K562 (cell line): Measurements from ENCODE around the gene UNC45B. TPM values are rescaled to one million over a fixed set of nuclear protein-coding genes. Genes with fewer than 3 reads are reported as not detected.

Source experiments
- ATAC-seq: fragments of 200-7000 bp; cut with Tn5 transposase; 3 replicates; pipeline ENCODE4 v1.9.1; 2020; ENCODE audit warnings: moderate library complexity
- BruUV-seq: library from RNA; stranded (reverse); fragments of 400-500 nt; replicated peaks from 2 replicates; lab custom pipeline; 2021; lab: Mats Ljungman, UMichigan
- CTCF ChIA-PET: fragments of 300-600 bp; formaldehyde crosslinking; extraction: SDS; loops from one replicate; lab custom pipeline; 2021; ENCODE audit warnings: low intra/inter-chr PET ratio; lab: Yijun Ruan, JAX
- POLR2A ChIA-PET: fragments of 300-600, 350-650 bp; sonication (Branson Sonifier 250); formaldehyde crosslinking; extraction: SDS; loops from one replicate; lab custom pipeline; 2021; ENCODE audit warnings: antibody characterized with exemption, inconsistent platforms; lab: Yijun Ruan, JAX
- DNase-seq, 4 experiments: peaks; one replicate each; pipeline versions ENCODE4 v3.0.0 to v3.0.0-alpha.2; 2011 to 2018; ENCODE audit warnings: low spot score in 3 of 4, mixed read lengths in 3 of 4; ENCODE audit errors: extremely low read depth in 1 of 4
- FAIRE-seq: peaks from 2 replicates; lab custom pipeline; 2011; peaks lifted over from hg19 to GRCh38; lab: Jason Lieb, UNC
- H2AFZ ChIP-seq: 2 replicates; pipeline ENCODE4 v1.6.0; 2011; ENCODE audit warnings: low read depth, low read length, control low read depth, inconsistent platforms
- H3K27ac ChIP-seq: fragments of 200-600 bp; 3 replicates; pipeline ENCODE4 v1.8.0; 2011; ENCODE audit warnings: low read depth, mild to moderate bottlenecking, control low read depth, inconsistent platforms, low read length, moderate library complexity, mixed read lengths; ENCODE audit errors: extremely low read depth
- H3K27me3 ChIP-seq, 2 experiments: fragments of 300-600 bp in 1 of 2; 2 replicates in 1 of 2; 3 replicates in 1 of 2; pipeline versions ENCODE4 v1.6.0 to v1.8.0; 2011; ENCODE audit warnings: inconsistent platforms in 2 of 2, low read length in 2 of 2, mild to moderate bottlenecking in 1 of 2, mixed read lengths in 1 of 2, moderate library complexity in 1 of 2; ENCODE audit not compliant: control insufficient read depth in 2 of 2, insufficient read depth in 2 of 2
- H3K36me3 ChIP-seq: fragments of 300-600 bp; 3 replicates; pipeline ENCODE4 v1.8.0; 2011; ENCODE audit warnings: mild to moderate bottlenecking, low read length, inconsistent platforms; ENCODE audit not compliant: control insufficient read depth, insufficient read depth
- H3K4me1 ChIP-seq, 2 experiments: fragments of 200-600 bp in 1 of 2; replicated peaks in 1 of 2; 2 replicates in 1 of 2; 3 replicates in 1 of 2; pipeline versions ENCODE4 v1.5.1 to v1.8.0; 2011; ENCODE audit warnings: inconsistent platforms in 2 of 2, low read length in 2 of 2, mild to moderate bottlenecking in 1 of 2, mixed read lengths in 1 of 2, moderate library complexity in 1 of 2; ENCODE audit not compliant: control insufficient read depth in 2 of 2, insufficient read depth in 2 of 2
- H3K4me2 ChIP-seq: 2 replicates; pipeline ENCODE4 v1.6.1; 2011; ENCODE audit warnings: low read length, control low read depth, inconsistent platforms, mixed read lengths; ENCODE audit not compliant: insufficient read depth
- H3K4me3 ChIP-seq: fragments of 200-600 bp; sonication (generic), shearing (Covaris generic); 2 replicates; pipeline ENCODE4 v1.5.1; 2016; ENCODE audit warnings: control low read depth, inconsistent platforms
- H3K79me2 ChIP-seq: fragments of 200-600 bp; 3 replicates; pipeline ENCODE4 v1.8.0; 2011; ENCODE audit warnings: low read length, inconsistent platforms; ENCODE audit not compliant: control insufficient read depth, insufficient read depth
- H3K9ac ChIP-seq, 2 experiments: 2 replicates each; pipeline versions ENCODE4 v1.6.0 to v1.6.1; 2011; ENCODE audit warnings: low read depth in 2 of 2, low read length in 2 of 2, control low read depth in 1 of 2, inconsistent platforms in 1 of 2, mild to moderate bottlenecking in 1 of 2, mixed read lengths in 1 of 2; ENCODE audit not compliant: insufficient read depth in 1 of 2
- H3K9me1 ChIP-seq: one replicate; pipeline ENCODE4 v1.6.0; 2011; ENCODE audit warnings: inconsistent platforms, mild to moderate bottlenecking, low read length, moderate library complexity; ENCODE audit not compliant: control insufficient read depth, insufficient read depth
- H3K9me3 ChIP-seq: replicated peaks from 2 replicates; pipeline ENCODE4 v1.5.1; 2011; ENCODE audit warnings: low read depth, low read length, inconsistent platforms; ENCODE audit not compliant: control insufficient read depth, insufficient read depth
- H4K20me1 ChIP-seq: replicated peaks from 2 replicates; pipeline ENCODE4 v1.6.1; 2011; ENCODE audit warnings: low read length, inconsistent platforms, mixed read lengths; ENCODE audit not compliant: control insufficient read depth, insufficient read depth
- ATF1 ChIP-seq, 2 experiments: fragments of 450-650 bp in 1 of 2; IDR thresholded peaks; 2 replicates each; pipeline ENCODE4 v1.6.1; 2016; ENCODE audit warnings: missing compliant biosample characterization in 1 of 2, missing genetic modification characterization in 1 of 2
- BCL6 ChIP-seq: fragments of 250-450 bp; sonication (Bioruptor Pico); IDR thresholded peaks from 2 replicates; pipeline ENCODE4 v1.4.0; 2020
- CAMTA2 ChIP-seq: fragments of 250-450 bp; sonication (Bioruptor Pico); conservative IDR thresholded peaks from 2 replicates; pipeline ENCODE4 v1.5.1; 2022
- DMBX1 ChIP-seq: fragments of 250-450 bp; sonication (Bioruptor Pico); IDR thresholded peaks from 2 replicates; pipeline ENCODE4 v1.8.0; 2022; ENCODE audit warnings: inconsistent platforms, mild to moderate bottlenecking, moderate library complexity, borderline replicate concordance
- ELF2 ChIP-seq: fragments of 250-450 bp; sonication (Bioruptor Pico); IDR thresholded peaks from 2 replicates; pipeline ENCODE4 v1.5.0; 2021; ENCODE audit warnings: mild to moderate bottlenecking
- HNRNPLL ChIP-seq: fragments of 200-400 bp; formaldehyde crosslinking; IDR thresholded peaks from 2 replicates; pipeline ENCODE4 v1.6.1; 2017; ENCODE audit warnings: low read length, low read depth, mild to moderate bottlenecking; ENCODE audit not compliant: poor library complexity, severe bottlenecking
- MAZ ChIP-seq, 2 experiments: fragments of 450-650 bp in 1 of 2; sonication (generic) in 1 of 2; formaldehyde crosslinking; IDR thresholded peaks in 1 of 2; conservative IDR thresholded peaks in 1 of 2; 2 replicates each; pipeline versions ENCODE4 v1.4.0 to v1.5.0; 2020; ENCODE audit warnings: mild to moderate bottlenecking in 1 of 2, missing genetic modification reagents in 1 of 2
- MEF2D ChIP-seq: conservative IDR thresholded peaks from 2 replicates; pipeline ENCODE4 v1.6.1; 2016; ENCODE audit warnings: low read depth, missing genetic modification characterization, missing compliant biosample characterization
- MNT ChIP-seq, 2 experiments: fragments of 450-650 bp; conservative IDR thresholded peaks; 2 replicates each; pipeline ENCODE4 v1.6.1; 2017; ENCODE audit warnings: mild to moderate bottlenecking in 2 of 2, moderate library complexity in 2 of 2
- MTA1 ChIP-seq: fragments of 450-650 bp; IDR thresholded peaks from 2 replicates; pipeline ENCODE4 v1.6.1; 2017; ENCODE audit warnings: borderline replicate concordance
- MTA3 ChIP-seq: fragments of 450-650 bp; formaldehyde crosslinking; IDR thresholded peaks from 2 replicates; pipeline ENCODE4 v1.6.1; 2017; ENCODE audit warnings: mild to moderate bottlenecking, borderline replicate concordance
- MXI1 ChIP-seq: IDR thresholded peaks from 2 replicates; pipeline ENCODE4 v1.6.1; 2011; ENCODE audit warnings: low read depth, mild to moderate bottlenecking, improper control_type of control experiment, low read length
- NBN ChIP-seq: fragments of 450-650 bp; IDR thresholded peaks from 2 replicates; pipeline ENCODE4 v1.6.1; 2016; ENCODE audit warnings: low read depth, mild to moderate bottlenecking
- NR2C1 ChIP-seq, 2 experiments: fragments of 450-650 bp; IDR thresholded peaks; 2 replicates each; pipeline ENCODE4 v1.6.1; 2017; ENCODE audit warnings: mild to moderate bottlenecking in 2 of 2, antibody characterized with exemption in 1 of 2, inconsistent platforms in 1 of 2, missing compliant biosample characterization in 1 of 2, missing genetic modification characterization in 1 of 2
- NRF1 ChIP-seq, 2 experiments: fragments of 450-650 bp; IDR thresholded peaks in 1 of 2; conservative IDR thresholded peaks in 1 of 2; 2 replicates each; pipeline ENCODE4 v1.6.1; 2014; ENCODE audit warnings: mild to moderate bottlenecking in 2 of 2
- POLR2A ChIP-seq: fragments of 450-650 bp; conservative IDR thresholded peaks from 2 replicates; pipeline ENCODE4 v1.6.1; 2016
- POU5F1 ChIP-seq: fragments of 150-350 bp; IDR thresholded peaks from 2 replicates; pipeline ENCODE4 v1.6.1; 2014; ENCODE audit warnings: borderline replicate concordance, low read length, low read depth, mild to moderate bottlenecking; ENCODE audit not compliant: partially characterized antibody
- SLC30A9 ChIP-seq: fragments of 250-450 bp; sonication (Bioruptor Pico); IDR thresholded peaks from 2 replicates; pipeline ENCODE4 v1.8.0; 2022; ENCODE audit warnings: mild to moderate bottlenecking, moderate library complexity
- WGBS: fragments of 100-300 bp; shearing (Covaris generic); methylation state at CpG from one replicate; pipeline ENCODE4 v1.1.6; 2016; ENCODE audit warnings: low coverage, mixed read lengths; ENCODE audit not compliant: insufficient coverage; ENCODE audit errors: missing lambda C conversion rate; 5-methylcytosine and 5-hydroxymethylcytosine counted together
- in situ Hi-C: fragments of 300-500 bp; cut with MboI; formaldehyde crosslinking; loops from 4 replicates; pipeline ENCODE4 v1.15.0; 2018; ENCODE audit warnings: inconsistent platforms, mixed read lengths
- intact Hi-C: fragments of 100-400 bp; cut with micrococcal nuclease; formaldehyde crosslinking; loops from 2 replicates; pipeline ENCODE4 v1.14.2; 2022
- polyA plus RNA-seq, 8 experiments: library from polyadenylated mRNA; depleted of rRNA in 4 of 8; stranded (reverse) in 5 of 8; unstranded in 3 of 8; fragments of >200 nt; fragmentation: Nextera tagmentation in 2 of 8; fragmentation: Illumina TruSeq in 1 of 8; extraction: Ambion mirVana in 2 of 8; extraction: Trizol in 1 of 8; gene quantifications; 2 replicates each; pipeline versions ENCODE4 v1.2.1 to v1.2.3, GENCODE V29; 2011 to 2014; ENCODE audit warnings: inconsistent platforms in 1 of 8, missing spikeins in 1 of 8
- total RNA-seq, 7 experiments: library from RNA; depleted of rRNA in 6 of 7; stranded (reverse); fragments of >200 nt in 6 of 7; fragmentation: Illumina TruSeq in 2 of 7; extraction: Trizol in 2 of 7; gene quantifications; 2 replicates each; pipeline versions ENCODE4 v1.2.1 to v1.2.3, GENCODE V29; 2011 to 2021; ENCODE audit warnings: low replicate concordance in 1 of 7

The UNC45B gene
- total and polyA plus RNA-seq, 9 of the 15 experiments (the other 6 are each of a cell fraction or from before 2014, with no cell fraction given), result not detected

- peaks cover 32% of the 10 kb centered on the region for H3K79me2 ChIP-seq
- DNase-seq, result no peak
- H4K20me1 ChIP-seq, result 0 out of 2 replicates have a peak, but pooled peaks cover 4% of the 10 kb centered on the region
- intact Hi-C loops (loop anchor here (10.0 kb wide), 1 partner anchor 392 kb away; the partner anchor contains the start of gene SLFN12L), in situ Hi-C loops (loop anchor here (10.0 kb wide), 1 partner anchor 602 kb away; no protein-coding TSS in a partner anchor)
- H3K27ac ChIP-seq, result no peak overlapping the region
- peaks cover 0 to 15% of the 10 kb centered on the region in 2 experiments; a peak in 3 of 5 replicates for H3K4me1 ChIP-seq
- H3K9ac ChIP-seq, result 0 out of 4 replicates have a peak overlapping the region, but pooled peaks of 1 of the 2 experiments have one; percentile 23
- CTCF ChIA-PET, result interaction anchor here (0.6 to 1.4 kb wide), 3 partner anchors 144 to 470 kb away, joined by 3 to 5 read pairs (median 3); no protein-coding TSS in a partner anchor
- POLR2A ChIA-PET, result no interaction called here
- peaks cover 34% of the 10 kb centered on the region for H3K36me3 ChIP-seq
- peak overlapping the region; percentile 91; the same call in 1 of the 2 replicates for H3K4me3 ChIP-seq
- ATAC-seq, result no peak
- peak overlapping the region; percentile 87; the same call in 1 of the 2 replicates for H2AFZ ChIP-seq
- TF ChIP-seq MXI1 (no peak), MAZ (CRISPR knock-in tag; conservative IDR thresholded peaks at IDR 0.05 in 1 of 2, IDR thresholded peaks at IDR 0.05 in 1 of 2) (no peak), NR2C1 (IDR thresholded peaks at IDR 0.05) (no peak), NR2C1 (tag; IDR thresholded peaks at IDR 0.05) (no peak), NRF1 (conservative IDR thresholded peaks at IDR 0.05 in 1 of 2, IDR thresholded peaks at IDR 0.05 in 1 of 2) (0 out of 4 replicates have a peak, but pooled peaks of 1 of the 2 experiments have one; percentile 18), POU5F1 (no peak), ATF1 (CRISPR knock-in tag; IDR thresholded peaks at IDR 0.05) (no peak), ATF1 (tag; IDR thresholded peaks at IDR 0.05) (0 out of 2 replicates have a peak, but pooled peaks have one; percentile 0), DMBX1 (CRISPR knock-in tag) (no peak), BCL6 (CRISPR knock-in tag) (no peak), MEF2D (tag) (no peak), ELF2 (CRISPR knock-in tag) (no peak), HNRNPLL (peak; percentile 5), POLR2A (no peak), SLC30A9 (CRISPR knock-in tag) (no peak), CAMTA2 (CRISPR knock-in tag) (no peak), NBN (peak; percentile 6; the same call in 1 of the 2 replicates), MNT (conservative IDR thresholded peaks at IDR 0.05) (no peak), MTA1 (no peak), MTA3 (0 out of 2 replicates have a peak, but pooled peaks have one; percentile 2)
- no TSS peak for BruUV-seq
- H3K27me3 ChIP-seq, result peaks cover 3% of the 10 kb centered on the region in 2 experiments; a peak in 2 of 5 replicates
- peak overlapping the region; percentile 96; the same call in 1 of the 2 replicates for H3K4me2 ChIP-seq
- no peaks in the 10 kb centered on the region for H3K9me1 ChIP-seq
- H3K9me3 ChIP-seq, result no peaks in the 10 kb centered on the region
- WGBS, result 52% methylated on average over 8 of the region's 8 CpGs
- FAIRE-seq, result no peak
Observed at GRCh38 chr17:35142467-35142796, 5.2 kb upstream of the UNC45B start.
